T-helper 1 cell treated with Interleukin-12 subunit alpha and Interleukin-12 subunit beta and Interleukin-4 antibody, amounts not matched to agents 30 μg/mL and 1 μg/mL, for 36 hours (primary cell): ENCODE data around the gene ZNF236.
"Not testable (repeated sequence)": the region's sequence is repeated elsewhere in the genome, so short reads cannot be mapped to it uniquely, and the experiment has no call there.

Source experiments
- H3K27ac Mint-ChIP-seq: one replicate; pipeline ENCODE4 v1.8.0; 2021; ENCODE audit warnings: mild to moderate bottlenecking, mixed read lengths
- H3K27me3 Mint-ChIP-seq: one replicate; pipeline ENCODE4 v1.8.0; 2021; ENCODE audit warnings: low read depth, mixed read lengths
- H3K36me3 Mint-ChIP-seq: one replicate; pipeline ENCODE4 v1.8.0; 2021; ENCODE audit warnings: low read depth, mixed read lengths
- H3K4me1 Mint-ChIP-seq: one replicate; pipeline ENCODE4 v1.8.0; 2021; ENCODE audit warnings: low read depth, mixed read lengths
- H3K4me3 Mint-ChIP-seq: one replicate; pipeline ENCODE4 v1.8.0; 2021; ENCODE audit warnings: mild to moderate bottlenecking, moderate library complexity, mixed read lengths
- H3K9me3 Mint-ChIP-seq: one replicate; pipeline ENCODE4 v1.8.0; 2021; ENCODE audit warnings: mixed read lengths

The ZNF236 gene

GRCh38 chr18:77017355-77017754 is 195.0 kb downstream of the ZNF236 start:
- Mint-ChIP-seq H3K36me3 (peaks cover 43% of the 10 kb centered on the region), H3K27ac (no peak overlapping the region), H3K4me3 (no peak overlapping the region), H3K9me3 (no peaks in the 10 kb centered on the region), H3K4me1 (peaks cover 8% of the 10 kb centered on the region), H3K27me3 (no peaks in the 10 kb centered on the region)

- H3K27me3 Mint-ChIP-seq, H3K4me1 Mint-ChIP-seq, H3K4me3 Mint-ChIP-seq, H3K9me3 Mint-ChIP-seq: not testable (repeated sequence)
- Mint-ChIP-seq H3K36me3 (peaks cover 40% of the 10 kb centered on the region), H3K27ac (peak overlapping the region; percentile 10)
These were observed 196.3 kb downstream of the ZNF236 start for GRCh38 chr18:77018650-77019049.

GRCh38 chr18:77019641-77020040 is 197.3 kb downstream of the ZNF236 start:
- peaks cover 8% of the 10 kb centered on the region for H3K4me1 Mint-ChIP-seq
- no peak overlapping the region for H3K27ac Mint-ChIP-seq
- no peak overlapping the region for H3K4me3 Mint-ChIP-seq
- peaks cover 40% of the 10 kb centered on the region for H3K36me3 Mint-ChIP-seq
- no peaks in the 10 kb centered on the region for H3K27me3 Mint-ChIP-seq
- no peaks in the 10 kb centered on the region for H3K9me3 Mint-ChIP-seq
